GM12874 (cell line): Measurements from ENCODE around the gene DHPS.

Experiments
- CTCF ChIP-seq: IDR thresholded peaks from 2 replicates; pipeline ENCODE4 v1.5.1; 2011; ENCODE audit warnings: low read depth, mild to moderate bottlenecking, control low read depth, low read length, moderate library complexity; ENCODE audit not compliant: insufficient read depth

Gene DHPS

DNA sequence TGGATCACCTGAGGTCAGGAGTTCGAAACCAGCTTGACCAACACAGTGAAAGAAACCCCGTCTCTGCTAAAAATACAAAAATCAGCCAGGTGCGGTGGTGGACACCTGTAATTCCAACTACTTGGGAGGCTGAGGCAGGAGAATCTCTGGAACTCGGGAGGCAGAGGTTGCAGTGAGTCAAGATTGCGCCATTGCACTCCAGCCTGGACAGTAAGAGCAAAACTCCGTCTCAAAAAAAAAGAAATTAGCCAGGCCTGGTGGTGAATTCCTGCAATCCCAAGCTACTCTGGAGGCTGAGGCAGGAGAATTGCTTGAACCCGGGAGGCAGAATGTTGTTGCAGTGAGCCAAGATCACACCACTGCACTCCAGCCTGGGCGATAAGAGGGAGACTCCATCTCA, 27.0 kb upstream of the DHPS start:
- no peak for TF ChIP-seq CTCF

DNA sequence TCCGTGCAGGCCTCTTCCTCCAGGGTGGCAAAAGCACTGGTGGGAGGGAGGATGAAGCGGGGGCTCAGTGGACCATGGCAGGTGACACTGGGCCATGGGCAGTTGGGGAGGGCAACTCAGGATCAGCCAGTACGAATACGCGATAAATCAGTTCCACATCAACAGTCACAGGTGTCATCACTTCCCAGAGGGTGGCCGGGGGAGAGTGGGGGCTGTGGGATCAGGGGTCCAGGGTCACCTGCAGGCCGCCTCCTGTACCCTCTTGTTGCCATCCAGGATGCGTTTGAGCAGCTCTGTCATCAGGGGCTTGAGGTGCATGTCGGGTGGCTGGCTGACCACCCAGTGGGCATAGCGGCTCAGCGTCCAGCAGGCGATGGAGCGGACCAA, 24.6 kb upstream of the DHPS start:
- no peak for TF ChIP-seq CTCF

- no peak for TF ChIP-seq CTCF
These were observed 24.1 kb upstream of the DHPS start for GRCh38 chr19:12705654-12706331.

DNA sequence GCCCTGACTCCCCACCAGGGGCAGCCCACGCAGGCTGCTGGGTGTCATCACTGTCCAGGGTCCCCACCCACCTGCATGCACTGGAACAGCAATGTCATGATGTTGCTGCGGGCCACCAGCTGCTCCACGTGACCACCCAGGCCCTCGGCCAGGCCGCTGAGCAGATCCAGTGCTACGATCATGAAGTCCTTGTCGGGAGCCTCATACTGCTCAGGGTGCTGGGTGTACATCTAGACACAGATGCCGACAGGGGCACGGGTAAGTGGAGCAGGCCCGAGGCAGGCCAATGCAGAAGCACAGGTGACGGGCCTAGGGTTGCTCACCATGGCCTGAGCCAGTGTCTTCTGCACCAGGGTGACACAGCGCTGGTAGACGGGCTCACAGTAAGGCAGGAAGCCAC, 23.5 kb upstream of the DHPS start:
- no peak for TF ChIP-seq CTCF

- no peak for TF ChIP-seq CTCF
These were observed 21.4 kb upstream of the DHPS start for GRCh38 chr19:12703046-12703445.

- TF ChIP-seq CTCF, result no peak
These were observed 20.1 kb upstream of the DHPS start for GRCh38 chr19:12701596-12702282.

DNA sequence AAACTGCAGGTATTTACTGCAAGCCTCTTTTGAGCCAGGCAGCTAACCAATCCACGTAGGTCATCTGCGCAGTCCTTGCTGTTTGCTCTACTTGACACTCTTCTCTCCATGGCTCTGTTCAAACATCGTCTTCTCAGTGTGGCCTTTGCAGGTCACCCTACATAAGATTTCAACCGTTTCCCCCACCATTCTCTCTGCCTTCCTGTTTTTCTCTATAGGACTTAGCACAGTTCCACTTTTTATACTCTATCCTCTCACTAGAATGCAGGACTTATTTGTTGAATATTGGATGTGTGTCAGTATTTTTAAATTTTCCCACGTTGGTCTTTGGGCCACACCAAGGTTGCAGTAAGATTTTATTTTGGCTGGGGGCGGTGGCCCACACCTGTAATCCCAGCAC, 16.5 kb upstream of the DHPS start:
- no peak for TF ChIP-seq CTCF
